GM18909 (cell line): Measurements from ENCODE around the gene OPHN1.

ENCODE experiments used
- ATAC-seq: cut with Tn5 transposase; IDR thresholded peaks from one replicate; pipeline ENCODE4 v1.9.1; 2021; ENCODE audit warnings: mild to moderate bottlenecking; ENCODE audit not compliant: unreplicated experiment, poor library complexity

Gene OPHN1

DNA sequence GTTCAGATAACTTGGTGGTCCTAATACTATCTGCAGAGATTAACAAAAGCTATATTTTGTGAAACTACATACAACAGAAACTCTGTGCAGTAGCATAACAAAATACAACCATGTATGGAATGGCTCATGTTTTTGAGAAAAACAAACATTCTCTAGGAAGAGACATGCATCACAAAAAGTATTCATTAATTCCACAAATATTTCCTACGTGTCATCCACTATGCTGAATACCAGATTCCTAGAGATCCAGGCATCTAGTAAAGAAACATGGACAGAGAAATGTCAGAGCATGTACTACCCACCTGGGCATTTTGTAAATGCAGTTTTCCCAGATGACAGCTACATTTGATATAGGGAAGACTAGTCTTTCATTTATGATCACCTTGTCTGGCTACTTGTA, 248.1 kb downstream of the OPHN1 start:
- ATAC-seq = no peak

DNA sequence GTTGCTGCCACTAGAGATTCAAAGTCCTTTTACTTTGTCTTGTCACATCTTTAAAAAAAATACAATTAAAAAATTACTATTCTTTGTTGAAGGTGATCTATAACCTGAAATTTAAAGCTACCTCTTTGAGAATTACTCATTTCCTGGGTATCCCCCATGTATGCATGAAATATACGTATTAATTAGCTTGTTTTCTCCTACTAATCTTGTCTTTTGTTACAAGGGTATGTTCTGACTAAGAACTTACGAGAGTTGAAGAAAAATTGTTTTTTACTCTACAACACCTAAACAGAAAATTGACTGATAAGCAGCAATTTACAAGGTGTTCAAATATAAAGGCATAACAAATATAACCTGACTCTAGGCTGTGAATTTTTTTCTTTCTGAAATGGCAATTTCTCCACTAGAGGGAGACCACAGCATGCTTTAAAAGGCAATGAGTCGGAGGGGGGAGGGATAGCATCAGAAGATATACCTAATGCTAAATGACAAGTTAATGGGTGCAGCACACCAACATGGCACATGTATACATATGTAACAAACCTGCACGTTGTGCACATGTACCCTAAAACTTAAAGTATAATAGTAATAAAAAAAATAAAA, 249.6 kb downstream of the OPHN1 start:
- ATAC-seq = no peak

DNA sequence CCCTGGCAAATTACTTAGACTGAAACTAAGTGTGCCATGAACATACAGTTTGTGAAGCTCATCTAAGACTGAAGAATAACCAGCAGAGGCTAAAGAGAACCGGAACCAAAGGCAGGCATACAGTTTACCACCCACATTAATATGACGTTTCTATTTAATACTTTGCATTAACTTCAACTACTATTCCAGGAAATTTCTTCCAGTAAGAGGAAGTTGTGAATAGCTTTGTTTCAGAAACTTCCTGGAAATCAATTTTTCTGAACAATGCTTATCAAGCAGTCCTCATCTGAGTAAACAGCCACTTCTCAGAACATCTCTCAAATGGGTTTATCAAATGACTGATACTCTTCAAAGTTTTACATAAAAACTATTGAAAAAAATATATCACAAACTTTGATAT, 252.7 kb downstream of the OPHN1 start:
- no peak for ATAC-seq

DNA sequence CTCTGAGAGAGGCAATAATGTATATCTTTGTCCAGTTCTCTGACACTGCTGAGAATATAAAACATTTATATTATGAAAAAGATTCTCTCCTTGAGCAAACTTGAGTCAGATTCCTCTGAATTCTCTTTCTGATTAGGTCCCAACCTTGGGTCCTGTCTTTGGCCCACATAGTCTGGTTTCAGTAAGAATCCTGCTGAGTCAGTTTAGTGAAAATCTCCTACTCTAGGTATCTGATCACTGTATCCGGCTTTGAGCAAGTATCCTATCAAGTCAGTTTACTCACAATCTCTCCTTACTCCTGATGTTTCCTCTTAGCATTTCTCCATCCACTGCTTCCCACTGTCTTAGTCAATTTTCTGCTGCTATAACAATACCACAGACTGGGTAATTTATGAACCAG, 253.9 kb downstream of the OPHN1 start:
- ATAC-seq = no peak

DNA sequence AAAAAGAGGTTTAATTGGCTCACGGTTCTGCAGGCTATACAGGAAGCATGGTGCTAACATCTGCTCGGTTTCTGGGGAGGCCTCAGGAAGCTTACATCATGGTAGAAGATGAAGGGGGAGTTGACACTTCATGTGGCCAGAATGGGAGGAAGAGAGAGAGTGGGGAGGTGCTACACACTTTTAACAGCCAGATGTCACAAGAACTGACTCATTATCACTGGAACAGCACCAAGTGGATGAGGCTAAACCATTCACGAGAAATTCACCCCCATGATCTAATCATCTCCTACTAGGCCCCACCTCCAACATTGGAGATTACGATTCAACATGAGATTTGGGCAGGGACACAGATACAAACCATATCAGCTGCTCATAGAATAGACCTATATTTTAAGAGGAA, 255.8 kb downstream of the OPHN1 start:
- ATAC-seq = no peak

DNA sequence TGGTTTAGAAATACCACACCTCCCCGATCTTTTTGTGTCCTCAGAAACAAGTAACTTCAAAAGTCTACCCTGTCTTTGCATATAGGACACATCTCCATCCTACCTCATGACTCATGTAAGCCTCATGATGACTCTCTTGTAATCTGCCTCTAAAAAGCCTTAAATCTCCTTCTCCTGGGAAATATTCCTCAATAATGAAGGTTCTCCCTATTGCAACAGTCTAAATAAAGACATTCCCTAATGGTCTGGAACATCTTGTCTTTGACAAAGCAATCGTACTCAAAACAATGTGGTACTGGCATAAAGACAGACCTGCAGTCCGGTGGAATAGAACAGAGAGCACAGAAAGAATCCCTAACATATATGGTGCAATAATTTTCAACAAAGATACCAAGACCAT, 257.7 kb downstream of the OPHN1 start:
- no peak for ATAC-seq

DNA sequence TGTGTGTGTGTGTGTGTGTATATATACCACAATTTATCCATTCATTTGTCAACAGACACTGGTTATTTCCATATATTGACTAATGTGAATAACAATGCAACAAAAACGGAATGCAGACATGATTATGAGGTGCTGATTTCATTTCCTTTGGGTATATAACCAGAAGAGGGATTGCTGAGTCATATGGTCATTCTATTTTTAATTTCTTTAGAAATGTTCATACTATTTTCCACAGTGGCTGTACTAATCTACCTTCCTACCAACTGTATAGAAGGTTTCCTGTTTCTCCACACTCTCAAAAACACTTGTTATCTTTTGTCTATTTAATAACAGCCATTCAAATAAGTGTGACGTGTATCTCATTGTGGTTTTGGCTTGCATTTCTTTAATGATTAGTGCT, 269.9 kb downstream of the OPHN1 start:
- ATAC-seq = no peak

DNA sequence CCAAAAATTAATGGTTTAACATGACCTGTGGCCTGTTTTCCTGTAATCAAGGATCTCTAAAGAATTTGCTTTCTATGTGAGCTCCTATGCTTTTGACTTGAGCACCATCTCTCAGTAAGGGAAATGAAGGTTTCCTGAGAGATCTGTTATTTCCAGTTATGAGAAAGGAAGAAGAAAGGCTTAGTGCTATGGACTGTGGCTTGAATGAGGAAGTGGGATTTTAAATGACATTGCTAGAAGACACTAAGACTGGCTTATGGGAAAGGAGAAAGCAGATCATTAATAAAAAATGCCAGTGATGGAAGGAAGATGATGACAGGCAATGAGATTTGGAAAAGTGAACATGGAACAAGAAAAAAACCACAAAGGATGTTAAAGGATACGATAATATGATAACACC, 285.4 kb downstream of the OPHN1 start:
- no peak for ATAC-seq

DNA sequence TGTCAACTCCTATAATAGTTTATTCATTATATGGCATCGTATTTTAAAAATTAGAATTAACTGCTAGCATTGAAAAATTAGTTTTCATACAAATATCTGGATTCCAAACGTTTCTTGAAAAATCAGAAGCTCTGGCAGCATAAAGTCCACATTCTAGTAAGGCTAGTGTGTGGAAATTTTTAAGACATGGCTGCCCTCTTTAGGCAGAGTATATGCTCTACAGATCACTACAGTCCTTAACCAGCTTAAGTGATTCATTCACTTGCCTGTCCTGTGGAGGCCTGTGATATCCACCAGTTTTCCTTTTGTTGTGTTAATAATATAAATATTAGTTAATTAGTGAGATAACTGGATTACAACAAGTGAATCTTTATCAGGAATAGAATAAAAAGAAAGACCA, 287.2 kb downstream of the OPHN1 start:
- peak; percentile 41 for ATAC-seq

DNA sequence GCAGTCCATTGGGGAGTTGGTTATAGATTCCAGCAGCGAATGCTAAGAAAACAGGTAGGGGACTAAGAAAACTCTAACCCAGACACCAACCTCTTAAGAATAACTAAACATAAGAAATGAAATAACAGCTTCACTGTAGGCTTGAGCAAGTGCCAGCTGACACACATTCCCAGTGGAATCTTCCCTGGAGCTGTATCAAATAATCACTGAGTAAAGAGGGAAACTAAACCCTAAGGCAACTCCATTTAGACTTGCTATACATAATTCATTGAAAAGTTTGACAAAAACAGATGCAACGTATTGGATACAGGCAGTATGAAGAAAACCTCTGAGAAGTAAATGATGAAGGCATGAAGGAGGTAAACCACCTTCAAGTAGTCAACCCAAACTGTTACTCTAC, 293.5 kb downstream of the OPHN1 start:
- no peak for ATAC-seq

DNA sequence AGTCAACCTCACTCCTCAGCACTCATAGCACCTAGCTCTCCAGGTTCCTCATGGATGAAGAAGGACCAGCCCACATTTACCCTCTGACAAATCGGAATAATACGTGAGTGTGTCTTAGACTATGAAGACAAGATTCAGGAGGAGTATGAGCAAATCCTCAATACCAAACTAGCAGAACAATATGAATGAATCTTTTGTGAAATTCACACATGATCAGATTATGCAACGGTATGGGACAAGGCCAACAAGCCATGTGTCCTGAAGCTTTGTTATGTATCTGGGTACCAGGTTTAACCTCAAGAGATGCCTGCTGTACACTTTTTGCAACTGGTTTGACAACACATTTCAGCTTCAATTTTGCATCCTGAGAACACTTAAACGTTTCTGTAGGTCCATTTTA, 300.1 kb downstream of the OPHN1 start:
- no peak for ATAC-seq

DNA sequence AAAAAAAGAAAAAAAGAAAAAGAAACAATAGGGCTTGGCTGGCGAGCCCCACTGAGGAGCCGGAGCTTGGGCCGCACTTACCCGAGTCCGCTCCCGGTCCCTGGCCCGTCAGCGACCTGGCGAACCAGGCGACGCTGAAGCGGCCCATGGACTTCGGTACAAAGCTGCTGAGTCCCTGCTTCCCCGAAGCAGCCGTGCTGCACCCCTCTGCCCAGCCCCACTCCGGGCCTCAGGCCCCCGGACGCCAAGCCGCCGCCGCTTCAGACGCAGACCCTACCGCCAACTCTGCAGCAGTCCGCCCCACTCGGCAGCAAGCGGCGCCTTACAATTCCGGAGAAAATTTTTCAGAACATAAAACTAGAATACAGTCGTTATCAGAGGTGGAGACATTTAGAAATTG, 300.5 kb downstream of the OPHN1 start:
- no peak for ATAC-seq

DNA sequence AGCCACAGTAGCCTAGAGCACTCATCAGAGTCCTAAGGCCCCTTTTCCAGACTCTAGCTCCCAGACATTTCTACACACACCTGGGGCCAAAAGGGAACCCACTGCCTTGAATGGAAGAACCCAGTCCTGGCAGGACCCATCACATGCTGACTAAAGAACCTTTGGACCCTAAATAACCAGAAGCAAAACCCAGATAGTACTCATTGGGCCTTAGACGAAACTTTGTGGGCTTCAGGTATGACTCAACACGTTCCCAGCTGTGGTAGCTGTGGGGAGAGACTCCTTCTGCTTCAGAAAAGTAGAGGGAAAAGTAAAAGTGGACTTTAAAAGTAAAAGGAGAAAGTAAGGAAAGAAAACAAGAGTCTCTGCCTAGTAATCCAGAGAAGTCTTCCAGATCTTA, 311.5 kb downstream of the OPHN1 start:
- no peak for ATAC-seq

DNA sequence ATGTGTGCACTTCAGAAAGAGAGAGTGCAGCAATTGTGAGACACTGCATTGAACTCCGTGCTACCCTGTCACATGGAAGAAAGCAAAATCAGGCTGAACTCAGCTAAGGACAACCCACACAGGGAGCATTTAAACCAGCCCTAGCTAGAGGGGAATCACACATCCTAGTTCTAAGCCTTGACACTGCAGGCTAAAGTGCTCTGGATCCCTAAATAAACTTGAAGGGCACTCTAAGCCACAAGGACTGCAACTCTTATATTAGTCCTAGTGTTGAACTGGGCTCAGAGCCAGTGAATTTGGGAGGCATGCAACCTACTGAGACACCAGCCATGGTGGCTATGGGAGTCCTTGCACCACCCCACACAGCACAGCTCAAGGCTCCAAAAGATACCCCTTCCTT, 311.9 kb downstream of the OPHN1 start:
- no peak for ATAC-seq

DNA sequence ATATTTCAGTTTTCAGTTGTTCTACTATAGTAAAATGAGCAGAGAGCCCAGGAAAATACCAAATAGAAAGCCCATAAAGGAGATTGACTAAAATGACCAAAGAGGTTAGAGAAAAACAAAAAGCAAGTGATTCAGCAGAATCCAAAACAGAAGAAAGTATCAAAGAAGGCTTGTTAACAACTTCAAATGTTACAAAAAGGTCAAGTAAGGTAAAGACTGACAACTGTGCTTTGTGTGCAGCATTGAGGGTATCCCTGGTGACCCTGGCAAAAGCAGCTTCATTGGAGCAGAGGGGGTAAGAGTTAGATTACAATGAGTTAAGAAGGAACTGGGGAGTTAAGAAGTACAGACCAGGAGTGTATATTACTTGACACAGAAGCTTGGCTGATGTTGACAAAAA, 317.9 kb downstream of the OPHN1 start:
- ATAC-seq = no peak

DNA sequence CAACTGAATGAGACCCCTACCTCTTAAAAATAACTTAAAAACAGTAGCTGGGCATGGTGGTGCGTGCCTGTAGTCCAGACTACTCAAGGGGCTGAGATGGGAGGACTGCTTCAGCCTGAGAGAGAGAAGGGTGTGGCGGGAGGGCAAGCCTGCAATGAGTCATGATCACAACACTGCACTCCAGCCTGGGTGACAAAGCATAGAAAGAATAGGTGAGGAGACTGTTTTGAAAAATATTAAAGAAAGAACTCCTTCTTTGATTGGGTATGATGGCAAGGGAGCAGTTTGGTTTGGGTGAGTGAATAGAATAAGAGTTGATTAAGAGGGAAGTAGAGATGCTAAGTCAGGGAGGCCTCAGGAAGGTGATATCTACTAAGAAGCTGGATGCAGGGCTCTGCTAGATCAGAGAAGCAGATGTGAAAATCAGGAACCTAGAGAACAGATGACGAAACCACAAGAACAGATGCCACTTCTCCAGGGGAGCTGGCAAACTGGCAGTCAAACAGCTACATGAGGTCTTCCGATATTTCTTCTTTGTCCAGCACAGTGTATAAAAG, 318.6 kb downstream of the OPHN1 start:
- ATAC-seq = no peak

DNA sequence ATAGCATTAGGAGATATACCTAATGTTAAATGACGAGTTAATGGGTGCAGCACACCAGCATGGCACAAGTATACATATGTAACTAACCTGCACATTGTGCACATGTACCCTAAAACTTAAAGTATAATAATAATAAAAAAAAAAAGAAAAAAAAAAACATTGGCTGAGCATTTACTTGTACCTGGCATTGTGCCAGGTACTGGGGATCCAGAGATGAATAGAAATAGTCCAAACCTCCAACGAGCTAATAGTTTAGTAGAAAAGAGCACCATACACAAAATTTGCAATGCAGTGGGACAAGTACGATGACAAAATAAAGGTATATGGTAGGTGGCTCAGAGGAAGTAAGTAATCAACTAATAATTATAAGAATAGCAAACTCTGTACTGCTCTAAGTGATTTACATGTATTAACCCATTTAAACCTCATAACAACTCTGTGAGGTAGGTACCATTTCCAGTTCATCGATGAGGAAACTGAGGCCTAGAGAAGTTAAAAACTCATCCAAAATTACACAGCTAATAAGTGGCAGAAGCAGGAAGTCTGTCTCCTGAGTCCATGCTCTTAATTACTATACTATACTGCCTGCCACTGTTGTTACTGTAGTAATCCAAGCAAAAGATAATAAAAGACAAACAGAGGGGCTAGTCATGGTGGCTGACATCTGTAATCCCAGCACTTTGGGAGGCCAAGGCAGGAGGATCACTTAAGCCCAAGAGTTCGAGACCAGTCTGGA, 319.3 kb downstream of the OPHN1 start:
- no peak for ATAC-seq

DNA sequence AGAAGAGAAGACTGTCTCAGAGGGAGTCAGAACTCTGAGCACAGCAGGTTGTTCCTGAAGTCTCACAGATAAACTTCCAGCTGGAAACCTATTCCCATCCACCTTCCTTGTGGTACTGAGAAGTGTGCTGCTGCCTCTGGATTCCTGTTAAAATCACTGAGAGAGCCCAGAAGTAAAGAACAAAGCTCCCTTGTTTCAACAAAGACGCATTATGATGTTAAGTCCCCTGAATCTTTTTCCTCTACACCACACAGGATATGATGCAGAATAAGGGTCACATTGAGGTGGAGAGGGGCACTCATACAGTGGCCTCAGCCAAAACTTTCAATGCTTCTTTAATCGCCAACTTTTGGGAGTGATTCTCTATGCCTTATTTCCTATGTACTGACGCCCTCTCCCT, 321.0 kb downstream of the OPHN1 start:
- no peak for ATAC-seq

DNA sequence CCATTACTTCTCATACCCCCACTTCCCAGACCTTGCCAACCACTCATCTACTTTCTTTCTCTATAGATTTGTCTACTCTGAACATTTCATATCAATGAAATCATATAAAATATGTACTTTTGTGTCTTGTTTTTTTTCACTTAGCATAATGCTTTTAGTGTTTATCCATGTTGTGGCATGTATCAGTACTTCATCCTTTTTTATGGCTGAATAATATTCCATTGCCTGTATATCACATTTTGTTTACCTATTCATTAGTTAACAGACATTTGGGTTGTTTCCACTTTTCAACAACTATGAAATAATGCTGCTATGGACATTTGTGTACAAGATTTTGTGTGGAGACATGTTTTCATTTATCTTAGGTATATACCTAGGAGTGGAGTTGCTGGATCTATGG, 324.1 kb downstream of the OPHN1 start:
- no peak for ATAC-seq

DNA sequence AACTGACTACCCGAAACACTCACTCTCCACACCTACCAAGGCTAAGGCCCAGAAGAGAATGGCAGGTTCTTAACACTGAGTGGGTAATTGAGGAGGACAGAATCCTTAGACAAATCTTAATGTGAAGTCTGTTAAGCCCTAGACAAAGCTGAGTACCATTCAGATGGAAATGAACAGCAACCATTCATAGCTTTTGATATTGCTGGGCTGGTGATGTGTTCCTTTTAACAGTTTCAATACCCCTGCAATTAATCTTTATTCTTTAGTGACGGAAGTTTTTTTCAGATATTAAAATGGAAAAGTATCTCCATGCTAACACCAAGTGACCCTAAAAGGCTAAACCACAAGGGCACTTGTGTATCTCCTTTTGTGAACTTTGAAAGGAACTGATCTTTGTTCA, 334.9 kb downstream of the OPHN1 start:
- ATAC-seq = no peak

DNA sequence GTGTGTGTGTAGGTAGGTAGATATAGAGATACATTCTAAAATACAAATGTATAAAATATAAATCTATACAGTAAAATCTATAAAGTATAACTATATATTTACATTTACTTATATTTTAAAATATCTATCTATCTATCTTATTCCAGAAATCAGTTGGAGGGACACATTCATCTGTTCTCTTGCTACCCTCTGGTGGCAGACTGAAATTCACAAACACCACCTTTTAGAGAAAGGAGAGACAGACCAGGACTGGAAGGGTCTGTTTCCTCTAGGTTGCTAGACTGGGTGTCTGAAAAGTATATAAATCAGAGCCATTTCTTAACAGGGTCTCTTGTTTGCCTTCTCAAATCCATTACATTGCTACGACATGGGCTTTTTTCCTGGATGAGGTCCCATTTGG, 343.0 kb downstream of the OPHN1 start:
- no peak for ATAC-seq

DNA sequence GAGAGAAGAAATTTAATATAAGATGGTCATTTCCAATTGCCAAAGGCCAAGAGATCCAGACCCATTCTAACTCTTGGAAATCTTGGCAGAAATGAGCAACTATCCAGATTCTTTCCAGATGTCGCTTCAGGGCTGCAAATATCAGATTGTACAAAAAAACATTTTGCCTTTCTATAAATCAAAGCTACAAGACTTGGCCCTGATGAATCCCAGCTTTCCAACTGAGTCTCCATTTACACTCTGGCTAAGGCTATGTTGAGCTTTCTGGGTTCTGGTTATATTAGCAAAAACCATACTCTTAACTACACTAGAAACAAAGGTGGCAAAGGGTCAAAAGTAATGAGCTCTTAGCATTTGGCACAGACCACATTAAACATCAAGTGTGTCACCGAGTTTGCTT, 345.8 kb downstream of the OPHN1 start:
- no peak for ATAC-seq
